ENCODE measurements around the gene SMARCD3.

Gene SMARCD3

GRCh38 chr7:151248346-151249033 is at the start of gene SMARCD3:
Gene SMARCD3, minus strand, starts transcription at chr7:151248694. Its CDS starts 132 bp downstream, at chr7:151248562.
- DNase-seq: no peak

- DNase-seq: no peak
Observed at GRCh38 chr7:151296202-151296992, 47.9 kb upstream of the SMARCD3 start.

- no peak for DNase-seq
Observed at GRCh38 chr7:151292850-151293249, 44.4 kb upstream of the SMARCD3 start.

- no peak for DNase-seq
Observed at GRCh38 chr7:151291206-151291605, 42.7 kb upstream of the SMARCD3 start.

GRCh38 chr7:151290355-151290760 is 41.9 kb upstream of the SMARCD3 start:
- no peak for DNase-seq

- no peak for DNase-seq
Observed at GRCh38 chr7:151289891-151290290, 41.4 kb upstream of the SMARCD3 start.

- no peak for DNase-seq
Observed at GRCh38 chr7:151286148-151286547, 37.7 kb upstream of the SMARCD3 start.

GRCh38 chr7:151283302-151283701 is 34.8 kb upstream of the SMARCD3 start:
- no peak for DNase-seq

- DNase-seq: no peak
Observed at GRCh38 chr7:151282111-151282510, 33.6 kb upstream of the SMARCD3 start.

- DNase-seq: no peak
Observed at GRCh38 chr7:151281686-151282085, 33.2 kb upstream of the SMARCD3 start.

- no peak for DNase-seq
Observed at GRCh38 chr7:151280388-151281019, 32.0 kb upstream of the SMARCD3 start.

GRCh38 chr7:151279868-151280267 is 31.4 kb upstream of the SMARCD3 start:
- no peak for DNase-seq

GRCh38 chr7:151278949-151279348 is 30.5 kb upstream of the SMARCD3 start:
- DNase-seq: no peak

GRCh38 chr7:151277631-151278030 is 29.1 kb upstream of the SMARCD3 start:
- DNase-seq: no peak

GRCh38 chr7:151276666-151277590 is 28.4 kb upstream of the SMARCD3 start:
- no peak for DNase-seq

GRCh38 chr7:151275813-151276577 is 27.5 kb upstream of the SMARCD3 start:
- DNase-seq: no peak

- no peak for DNase-seq
Observed at GRCh38 chr7:151274936-151275812, 26.7 kb upstream of the SMARCD3 start.

GRCh38 chr7:151274396-151274795 is 25.9 kb upstream of the SMARCD3 start:
- DNase-seq: no peak

- no peak for DNase-seq
Observed at GRCh38 chr7:151273651-151274390, 25.3 kb upstream of the SMARCD3 start.

- no peak for DNase-seq
Observed at GRCh38 chr7:151272877-151273276, 24.4 kb upstream of the SMARCD3 start.
